Fibroblast of skin of right biceps (primary cell): Measurements from ENCODE around the gene CSMD2.

Experiments
- DNase-seq: peaks from one replicate; pipeline ENCODE4 v3.0.0-alpha.2; 2013

Gene CSMD2

DNA sequence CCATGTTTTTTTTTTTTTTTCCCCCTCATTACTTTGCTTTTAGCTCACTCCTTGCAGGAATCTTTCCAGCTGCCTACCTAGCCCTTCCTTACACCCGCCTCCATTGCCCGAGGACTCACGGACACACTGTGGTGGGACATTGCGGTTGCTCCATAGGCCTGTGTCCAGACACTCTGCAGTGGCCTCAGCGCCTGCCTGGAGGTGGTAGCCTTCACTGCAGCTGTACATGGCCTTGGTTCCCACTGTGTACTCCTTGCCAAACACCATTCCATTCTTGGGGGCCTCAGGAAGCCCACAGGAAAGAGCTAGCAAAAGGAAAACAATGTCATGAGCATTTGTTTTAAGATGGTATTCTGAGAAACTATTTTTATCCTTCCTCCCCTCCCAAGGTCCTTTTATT is 592.6 kb downstream of the CSMD2 start:
- no peak for DNase-seq

DNA sequence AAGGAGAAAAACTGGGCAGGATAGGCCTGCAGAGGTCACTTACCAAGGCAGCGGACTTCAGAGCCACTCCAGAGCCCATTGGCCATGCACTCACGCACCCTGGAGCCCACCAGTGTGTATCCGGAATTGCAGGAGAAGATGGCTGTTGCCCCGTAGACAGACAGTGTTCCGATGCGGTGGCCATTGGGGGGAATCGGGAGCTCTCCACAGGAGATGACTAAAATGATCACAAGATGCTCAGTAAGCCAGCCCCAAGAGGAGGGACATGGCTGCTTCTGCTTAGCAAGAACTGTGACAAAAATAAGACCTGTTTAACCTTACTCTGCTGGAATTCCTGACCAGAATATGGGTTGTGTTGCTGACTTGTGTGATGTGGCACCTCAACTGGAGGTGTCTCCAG is 595.7 kb downstream of the CSMD2 start:
- no peak for DNase-seq

DNA sequence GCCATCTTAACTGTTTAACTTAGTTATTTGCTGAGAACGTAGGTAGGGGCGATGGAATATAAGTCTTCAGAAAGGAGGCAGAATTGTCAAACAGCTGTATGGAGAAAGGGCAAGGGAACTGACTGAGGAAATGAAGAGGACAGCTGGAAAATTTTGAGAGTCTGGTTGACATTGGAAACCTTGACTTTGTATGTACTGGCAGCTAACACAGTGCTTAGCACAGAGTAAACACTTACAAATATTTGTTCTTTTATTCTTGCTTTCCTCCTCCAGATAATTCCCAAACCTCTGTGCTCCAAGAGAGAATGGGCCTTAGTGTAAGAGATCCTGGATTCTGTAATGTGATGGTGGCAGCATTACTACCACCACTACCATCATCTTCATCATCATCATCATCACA is 601.3 kb downstream of the CSMD2 start:
- DNase-seq: no peak

DNA sequence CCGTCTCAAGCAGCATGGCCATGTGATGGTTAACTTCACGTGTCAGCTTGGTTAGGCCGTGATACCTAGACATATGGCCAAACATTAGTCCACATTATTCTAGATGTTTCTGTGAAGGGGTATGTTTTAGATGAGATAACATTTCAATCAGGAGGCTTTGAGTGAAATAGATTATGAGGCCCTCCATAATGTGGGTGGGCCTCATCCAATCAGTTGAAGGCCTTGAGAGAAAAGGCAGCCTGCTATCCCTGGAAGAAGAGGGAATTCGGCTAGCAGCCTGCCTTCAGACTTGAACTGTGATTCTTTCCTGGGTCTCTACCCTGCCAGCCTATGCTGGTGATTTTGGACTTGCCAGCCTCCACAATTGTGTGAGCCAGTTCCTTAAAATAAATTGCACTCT is 602.5 kb downstream of the CSMD2 start:
- DNase-seq: no peak

DNA sequence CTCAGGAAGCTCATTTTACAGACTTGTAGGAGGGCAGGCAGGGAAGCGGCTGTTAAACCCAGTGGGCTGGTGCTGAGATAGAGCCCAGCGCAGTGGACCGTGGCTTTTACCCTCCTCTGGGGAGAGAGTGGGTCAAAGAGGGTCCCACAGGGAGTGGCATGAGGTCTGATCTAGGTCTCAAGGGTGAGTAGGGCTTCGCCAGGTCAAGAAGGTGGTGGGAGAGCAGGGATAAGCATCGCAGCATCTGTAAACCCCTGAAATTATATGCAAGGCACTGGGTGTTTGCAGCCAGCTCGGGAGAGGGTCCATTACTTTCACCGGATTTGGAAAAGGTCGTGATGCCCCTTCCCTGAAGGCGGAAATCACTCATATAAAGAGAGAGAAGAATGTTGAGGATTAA is 603.5 kb downstream of the CSMD2 start:
- DNase-seq: no peak

DNA sequence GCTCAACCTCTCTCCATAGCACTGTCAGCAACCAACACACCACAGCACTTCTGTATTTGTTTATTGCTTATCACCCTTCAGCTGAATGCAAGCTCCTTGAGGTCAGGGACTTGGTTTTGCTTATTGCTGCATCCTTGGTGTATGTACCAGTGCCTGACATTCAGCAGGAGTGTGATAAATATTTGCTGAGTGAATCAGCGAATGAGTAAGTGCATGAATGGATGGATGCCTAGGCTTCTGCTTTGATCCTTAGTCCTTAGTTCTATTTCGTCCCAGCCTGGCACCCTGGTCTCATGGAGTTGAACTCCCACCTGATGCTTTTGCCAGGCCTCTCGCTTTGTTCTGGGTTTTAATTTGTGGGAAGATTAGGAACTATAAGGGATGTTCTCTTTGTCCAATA is 604.4 kb downstream of the CSMD2 start:
- peak; percentile 40 for DNase-seq

DNA sequence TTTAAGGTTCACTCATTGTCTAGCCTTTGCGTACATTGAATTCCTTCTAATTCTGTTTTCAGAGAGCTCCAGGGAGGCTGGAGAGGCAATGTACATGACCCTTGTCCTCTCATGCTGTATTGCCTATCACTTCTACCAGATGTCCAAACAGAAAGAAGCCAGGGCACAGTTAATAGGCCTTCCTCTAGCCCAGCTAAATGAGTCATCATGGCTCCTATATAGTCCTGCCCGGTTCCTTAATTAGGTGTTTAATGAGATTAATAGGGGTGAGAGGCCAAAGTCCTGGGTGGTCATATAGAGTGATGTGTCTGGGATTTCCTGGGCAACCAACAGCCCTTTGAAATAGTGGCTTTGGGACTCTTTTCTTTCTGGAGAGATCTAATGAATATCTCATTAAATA is 616.3 kb downstream of the CSMD2 start:
- no peak for DNase-seq

DNA sequence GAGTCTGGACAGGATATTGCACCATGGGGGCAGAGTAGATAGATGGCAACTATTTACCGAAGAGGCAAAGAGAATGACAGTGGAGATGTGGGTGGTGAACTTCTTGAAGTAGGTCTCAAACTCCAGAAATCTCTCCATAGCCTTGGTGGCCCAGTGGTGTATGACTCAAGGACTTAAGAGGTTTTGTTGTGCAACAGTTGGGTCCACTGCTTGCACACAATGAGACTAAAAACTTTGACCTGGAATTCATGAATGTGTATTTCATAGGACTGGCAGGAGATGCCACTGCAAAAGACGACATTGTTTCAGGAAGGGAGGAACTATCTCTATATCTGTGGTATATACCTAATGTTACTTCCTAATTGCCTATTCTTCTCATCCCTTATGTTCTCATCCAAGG is 616.7 kb downstream of the CSMD2 start:
- no peak for DNase-seq

DNA sequence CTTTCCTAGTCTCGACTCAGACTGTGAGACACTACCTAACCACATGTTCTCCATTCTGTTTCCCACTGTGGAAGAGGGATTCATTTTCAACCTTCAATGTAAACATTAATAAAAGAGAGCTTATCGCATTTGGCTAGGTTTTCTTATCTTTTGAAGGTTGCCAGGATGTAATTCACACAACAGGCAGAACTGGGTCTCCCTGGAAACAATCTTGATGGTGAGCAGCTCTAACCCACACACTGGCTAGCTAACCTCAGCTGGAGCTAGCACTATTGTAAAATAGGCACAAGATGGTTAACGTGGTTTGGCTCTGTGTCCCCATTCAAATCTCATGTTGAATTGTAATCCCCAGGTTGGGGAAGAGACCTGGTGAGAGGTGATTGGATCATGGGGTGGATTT is 617.5 kb downstream of the CSMD2 start:
- DNase-seq: no peak

DNA sequence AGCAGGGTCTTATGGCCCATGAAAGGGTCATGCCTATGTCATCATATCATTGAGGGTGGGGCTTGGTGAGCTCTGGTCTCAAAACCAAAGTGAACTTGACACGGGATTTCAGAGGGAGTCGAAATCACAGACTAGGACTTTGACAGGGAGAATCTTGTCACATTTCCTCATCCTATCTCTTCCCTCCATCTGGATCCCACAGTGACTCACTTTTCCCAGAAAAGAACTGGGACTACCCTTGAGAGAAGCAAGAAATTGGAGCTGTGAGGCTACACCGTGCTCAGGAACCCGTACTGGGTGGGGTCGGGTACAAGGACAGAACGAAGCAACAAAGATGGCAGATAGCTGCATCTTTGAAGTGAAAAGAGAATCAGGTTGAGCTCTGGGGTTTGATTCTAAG is 623.1 kb downstream of the CSMD2 start:
- no peak for DNase-seq

DNA sequence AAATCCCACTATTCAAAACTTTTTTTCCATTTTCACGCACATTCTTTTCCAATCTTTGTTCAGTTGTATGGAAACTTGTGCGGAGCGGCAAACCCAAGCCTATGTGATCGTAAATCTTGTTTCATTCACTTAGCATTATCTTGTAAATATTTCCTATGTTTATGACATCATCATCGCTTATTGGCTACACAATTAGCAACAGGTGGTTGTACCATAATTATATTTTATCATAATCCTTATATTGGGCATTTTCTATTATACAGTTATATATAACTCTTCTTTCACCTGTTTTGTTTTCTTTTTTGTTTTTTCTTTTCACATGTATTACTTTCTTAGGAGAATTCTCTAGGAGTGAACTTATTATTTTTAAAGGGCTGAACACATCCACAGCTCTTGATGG is 627.1 kb downstream of the CSMD2 start:
- no peak for DNase-seq

DNA sequence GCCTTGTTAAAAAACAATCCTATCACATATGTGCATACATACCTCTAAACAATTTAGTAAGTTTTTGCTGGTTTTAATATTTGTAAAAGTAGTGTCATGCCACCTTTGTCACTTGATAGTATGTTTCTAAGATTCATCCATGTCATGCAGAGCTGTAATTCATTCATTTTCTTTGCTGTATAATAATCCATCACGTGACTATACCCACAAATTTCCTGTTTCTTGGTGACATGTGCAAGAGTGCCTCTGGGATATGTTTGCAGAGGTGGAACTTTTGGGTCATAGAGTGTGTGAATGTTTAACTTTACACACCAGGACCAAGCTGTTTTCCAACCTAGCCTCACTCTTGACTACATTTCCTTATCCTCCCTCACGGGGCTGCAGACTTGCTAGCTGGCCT is 629.7 kb downstream of the CSMD2 start:
- DNase-seq: no peak

DNA sequence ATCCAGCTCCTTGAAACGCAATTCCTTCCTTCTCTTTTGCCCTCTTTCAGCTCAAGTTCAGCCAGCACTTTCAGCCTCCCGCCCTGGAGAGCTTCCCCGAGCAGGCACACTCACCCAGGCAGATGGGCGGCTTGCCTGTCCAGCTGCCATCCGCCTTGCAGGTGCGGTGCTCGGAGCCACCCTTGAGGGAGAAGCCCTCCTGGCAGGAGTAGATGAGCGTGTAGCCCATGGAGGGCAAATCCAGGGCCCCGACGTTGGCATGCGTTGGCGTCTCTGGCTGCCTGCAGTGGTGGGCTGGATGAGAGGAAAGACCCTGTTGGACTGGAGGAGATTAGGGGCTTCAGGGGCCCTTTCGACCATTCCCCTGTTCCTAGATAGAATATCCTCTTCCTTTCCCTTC is 632.1 kb downstream of the CSMD2 start:
- no peak for DNase-seq

DNA sequence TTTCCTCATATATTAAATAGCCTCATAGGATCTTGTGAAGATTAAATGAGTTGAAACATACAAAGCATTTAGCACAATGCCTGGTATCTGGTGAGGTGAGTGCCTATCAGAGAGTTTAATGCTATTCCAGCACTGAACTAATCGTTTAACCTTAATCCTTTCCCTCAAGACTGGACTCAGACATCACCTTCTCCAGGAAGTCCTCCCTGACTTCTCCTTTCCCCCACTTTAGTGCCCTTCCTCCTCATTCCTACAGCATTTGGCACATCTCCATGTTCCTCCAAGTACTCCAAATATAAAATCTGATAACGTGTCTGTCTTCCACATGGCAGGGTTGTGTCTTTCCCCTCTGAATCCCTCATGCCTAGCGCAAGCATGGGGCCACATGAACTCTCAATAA is 632.8 kb downstream of the CSMD2 start:
- DNase-seq: no peak

DNA sequence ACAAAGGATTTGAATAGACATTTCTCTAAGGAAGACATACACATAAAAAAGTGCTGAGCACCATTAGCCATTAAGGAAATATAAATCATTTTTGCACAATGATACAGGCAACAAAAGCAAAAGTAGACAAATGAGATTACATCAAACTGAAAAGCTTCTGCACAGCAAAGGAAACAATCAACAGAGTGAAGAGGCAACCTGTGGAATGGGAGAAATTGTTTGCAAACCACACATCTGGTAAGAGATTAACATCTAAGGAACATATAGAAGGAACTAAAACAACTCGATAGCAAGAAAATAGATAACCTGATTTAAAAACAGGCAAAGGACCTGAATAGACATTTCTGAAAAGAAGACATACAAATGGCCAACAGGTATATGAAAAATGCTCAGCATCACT is 635.1 kb downstream of the CSMD2 start:
- DNase-seq: no peak

DNA sequence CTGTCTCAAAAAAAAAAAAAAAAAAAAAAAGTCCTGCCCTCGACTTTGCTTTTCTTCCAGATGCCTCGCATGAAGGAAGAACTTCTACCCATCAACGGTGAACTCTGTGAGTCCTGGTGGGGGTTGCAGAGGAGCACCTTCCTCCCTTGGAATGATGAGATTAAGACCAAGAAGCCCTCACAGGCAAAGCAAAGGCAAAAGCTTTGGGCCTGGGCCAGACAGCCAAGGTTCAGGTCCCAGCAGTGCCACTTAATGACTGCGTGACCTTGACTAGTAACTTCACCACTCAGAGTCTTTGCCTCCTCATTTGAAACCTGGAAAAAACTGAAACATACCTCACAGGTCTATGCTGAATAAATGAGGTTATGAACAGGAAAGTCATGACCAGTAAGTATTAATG is 637.1 kb downstream of the CSMD2 start:
- DNase-seq: no peak

DNA sequence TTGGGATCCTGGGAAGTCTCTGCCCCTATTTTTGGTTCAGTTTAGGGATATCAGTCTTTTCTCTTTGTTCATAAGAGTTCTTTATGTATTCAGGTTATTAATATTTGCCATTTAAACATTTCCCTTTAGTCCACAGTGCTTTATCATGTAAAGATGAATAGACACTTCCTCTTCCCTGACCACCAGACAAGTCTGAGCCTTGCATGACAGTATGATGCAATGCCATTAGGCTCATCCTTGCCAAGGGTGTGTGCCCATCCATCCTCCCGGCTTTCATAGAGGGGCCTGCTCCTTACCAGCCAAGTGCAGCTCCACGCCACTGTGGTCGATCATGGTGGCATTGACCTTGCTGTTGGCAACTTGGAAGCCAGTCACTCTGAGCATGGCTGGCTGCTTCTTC is 640.4 kb downstream of the CSMD2 start:
- DNase-seq: no peak

DNA sequence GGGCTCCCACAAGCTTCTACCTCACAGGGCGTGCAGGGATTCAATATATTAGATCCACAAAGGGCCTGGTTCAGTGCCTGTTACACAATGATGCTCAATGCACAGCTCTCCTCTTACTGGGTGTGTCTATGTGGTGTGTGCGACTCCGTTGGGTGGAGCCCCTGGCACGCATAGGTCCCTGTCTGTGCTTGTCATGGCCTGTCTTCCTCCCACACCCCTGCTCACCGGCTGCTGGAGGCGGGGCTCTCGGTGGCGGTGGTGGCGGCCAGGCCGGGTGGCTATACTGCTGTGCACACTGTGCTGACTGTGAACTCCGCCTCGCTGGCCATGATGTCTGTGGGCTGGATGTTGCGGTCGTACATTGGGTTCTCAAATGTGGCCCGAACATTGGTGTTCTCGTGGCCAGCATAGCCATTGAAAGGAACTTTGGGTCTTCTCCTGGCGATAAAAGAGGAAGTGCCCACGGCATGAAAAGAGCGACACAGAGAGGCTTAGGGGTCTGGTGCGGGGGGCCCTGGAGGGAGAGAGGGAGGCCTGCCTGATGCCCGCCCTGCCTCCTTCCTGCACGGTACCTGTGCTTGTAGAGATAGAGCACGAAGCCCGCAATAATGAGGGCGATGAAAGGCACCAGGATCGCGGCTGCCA is 645.7 kb downstream of the CSMD2 start:
- DNase-seq: no peak

DNA sequence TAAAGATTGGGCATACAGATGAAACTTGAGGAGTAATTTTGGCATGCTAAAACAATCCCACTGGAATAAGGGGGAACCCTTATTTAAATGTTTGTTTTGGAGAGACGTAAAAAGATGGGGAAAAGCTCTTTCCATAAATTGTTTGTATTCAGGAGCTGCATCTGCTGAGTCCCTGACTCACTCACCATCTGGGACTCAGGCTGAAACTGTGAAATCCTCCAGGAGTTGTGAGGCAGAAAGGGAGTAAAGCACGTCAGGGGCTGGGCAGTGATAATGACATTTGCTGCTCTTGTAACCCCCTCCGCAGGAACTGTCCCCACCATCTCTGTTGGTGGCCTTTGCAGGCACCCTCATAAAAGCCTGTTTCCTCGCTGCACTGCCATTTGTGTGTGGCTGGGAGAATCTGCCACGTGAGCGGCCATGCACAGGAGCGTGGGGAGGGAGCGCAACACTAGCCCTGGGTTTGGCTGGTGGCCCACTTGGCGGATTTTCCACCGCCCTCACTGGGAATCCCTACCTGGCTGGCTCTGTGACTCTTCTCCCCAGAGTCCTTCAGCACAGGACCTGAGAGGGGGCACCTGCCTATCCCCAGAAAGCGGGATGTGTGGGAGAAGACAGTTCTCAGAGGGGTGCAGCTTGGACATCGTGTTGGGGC is 647.3 kb downstream of the CSMD2 start:
- no peak for DNase-seq

DNA sequence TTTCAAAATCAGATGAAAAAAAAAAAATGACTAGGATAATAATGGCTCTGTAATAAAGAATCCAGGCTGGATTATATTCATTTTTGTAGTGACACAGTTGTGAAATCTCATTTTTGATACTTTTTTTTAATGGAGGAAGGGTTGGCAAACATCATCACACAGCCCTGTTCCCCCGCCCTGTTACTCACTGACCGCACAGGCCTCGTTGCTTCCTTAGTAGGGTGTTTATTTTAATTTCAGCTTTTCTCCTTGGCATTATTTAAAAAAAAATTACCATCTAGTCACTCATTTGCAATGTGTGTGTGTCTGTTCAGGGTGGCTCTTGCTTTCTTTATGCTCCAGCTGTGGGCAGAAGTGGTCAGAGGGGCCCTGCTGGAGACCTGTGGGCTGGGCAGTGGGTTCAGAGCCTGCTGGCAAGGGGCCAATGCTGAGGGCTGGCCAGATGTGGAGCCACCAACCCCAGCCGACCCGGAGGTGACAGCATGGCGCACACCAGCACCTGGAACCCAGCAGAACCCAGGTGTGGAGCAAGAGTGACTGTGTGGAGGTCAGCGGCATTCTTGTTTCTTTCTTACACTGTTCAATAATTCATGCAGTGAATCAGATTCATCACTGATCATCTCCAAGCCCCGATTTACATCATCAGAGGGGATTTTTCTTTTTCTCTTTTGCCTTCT is 648.0 kb downstream of the CSMD2 start:
- no peak for DNase-seq

DNA sequence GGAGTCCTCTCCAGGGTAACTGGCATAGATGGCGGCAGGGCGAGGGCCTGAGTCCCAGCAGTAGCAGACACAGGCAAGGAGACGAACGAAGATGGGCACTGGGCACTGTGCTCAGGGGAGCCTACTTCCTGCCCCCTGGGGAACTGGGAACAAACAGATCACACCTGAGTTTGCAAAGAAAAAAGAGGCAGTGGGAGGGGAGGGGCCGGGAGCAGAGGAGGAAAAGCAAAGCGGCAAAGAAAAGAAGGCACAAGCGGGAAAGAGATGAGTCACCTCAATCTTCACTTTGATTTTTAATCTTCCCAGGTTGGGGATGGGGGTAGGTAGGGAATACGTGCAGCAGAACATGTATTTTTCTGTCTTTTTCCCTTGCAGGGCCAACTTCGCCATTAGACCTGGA is 648.6 kb downstream of the CSMD2 start:
- DNase-seq: no peak

DNA sequence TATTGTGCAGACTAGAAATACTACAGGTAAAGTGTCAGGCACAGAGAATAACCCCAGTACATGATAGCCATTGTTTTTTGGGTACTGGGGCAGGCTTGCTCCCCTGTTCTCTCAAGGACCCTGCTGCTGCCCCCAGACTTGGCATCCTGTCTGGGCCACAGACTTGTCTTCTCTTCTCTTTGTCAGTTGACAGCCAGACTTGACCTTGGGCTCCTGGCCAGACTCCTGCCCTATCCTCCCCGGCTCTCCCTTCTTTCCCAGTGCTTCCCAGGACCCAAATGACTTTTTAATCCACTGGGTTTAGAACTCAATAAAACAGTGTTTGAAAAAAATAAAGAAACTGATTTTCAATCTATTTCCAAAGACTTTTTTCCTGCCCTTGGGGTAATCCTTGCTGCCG is 649.4 kb downstream of the CSMD2 start:
- DNase-seq: no peak

DNA sequence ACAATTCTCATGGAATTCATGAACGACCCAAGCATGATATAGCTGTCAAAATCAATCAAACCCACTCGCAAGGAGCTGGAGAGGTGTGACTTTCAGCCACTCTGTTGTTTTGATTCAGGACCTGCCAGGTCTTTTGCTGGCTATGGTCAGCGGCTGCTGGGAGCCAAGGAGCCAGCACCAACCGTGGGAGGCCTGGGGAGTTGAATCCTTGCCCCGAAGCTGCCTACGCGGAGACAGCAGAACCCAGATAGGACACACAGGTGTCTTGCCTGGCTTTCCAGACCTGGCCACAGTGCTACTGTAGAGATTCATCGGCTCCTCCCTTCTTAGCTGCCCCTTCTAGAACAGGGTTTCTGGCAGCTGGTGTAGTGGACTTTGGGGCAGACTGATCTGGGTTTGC is 649.9 kb downstream of the CSMD2 start:
- DNase-seq: no peak

DNA sequence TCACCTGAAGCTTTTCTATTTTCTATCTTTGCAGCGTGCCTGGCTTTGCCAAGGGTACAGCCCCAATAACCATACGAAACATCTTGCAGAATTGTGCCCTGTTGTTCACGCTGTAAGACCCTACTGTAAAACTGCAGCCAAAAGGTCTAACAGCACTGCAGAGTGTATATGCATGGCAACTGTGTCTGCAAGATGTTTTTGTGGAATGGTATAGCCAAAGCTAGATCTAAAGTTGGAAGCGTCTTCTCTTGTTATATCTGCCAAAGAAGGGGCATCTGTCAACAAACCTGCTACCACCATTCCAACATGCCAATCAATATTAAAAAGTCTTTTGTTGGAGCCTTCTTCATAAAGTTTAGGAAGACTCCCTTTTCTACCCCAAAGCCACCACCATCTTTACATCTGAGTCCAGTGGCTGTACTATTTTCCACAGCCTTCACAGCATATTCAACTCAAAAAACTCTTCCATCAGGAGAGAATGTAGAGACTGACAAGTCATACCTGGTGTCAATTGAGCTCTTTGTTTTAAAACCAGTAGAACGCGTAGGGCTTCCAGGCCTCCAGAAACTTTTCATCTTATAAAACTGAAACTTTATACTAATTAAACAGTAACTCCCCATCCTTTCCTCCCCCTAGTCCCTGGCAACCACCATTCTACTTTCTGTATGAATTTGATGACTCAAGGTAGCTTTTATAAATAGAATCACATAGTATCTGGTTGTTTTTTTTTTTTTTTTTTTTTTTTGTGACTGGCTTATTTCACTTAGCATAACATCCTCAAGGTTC is 652.6 kb downstream of the CSMD2 start:
- DNase-seq: peak; percentile 14
